Naive thymus-derived CD4-positive, alpha-beta T cell (primary cell): Measurements from ENCODE around the gene DPPA4. TPM values are rescaled to one million over a fixed set of nuclear protein-coding genes. Genes with fewer than 3 reads are reported as not detected.

Experiments
- ATAC-seq: fragments of 150-1000 bp; cut with Tn5 transposase; 2 replicates; pipeline ENCODE4 v1.10.0; 2021; ENCODE audit warnings: mild to moderate bottlenecking, moderate library complexity
- CTCF ChIA-PET: fragments of 350-600 bp; sonication (Branson Sonifier 250); formaldehyde crosslinking; loops from one replicate; lab custom pipeline; 2021; ENCODE audit warnings: antibody characterized with exemption; lab: Charles Lee
- POLR2A ChIA-PET: fragments of 350-600 bp; sonication (Branson Sonifier 250); formaldehyde crosslinking; loops from one replicate; lab custom pipeline; 2021; ENCODE audit warnings: antibody characterized with exemption, inconsistent platforms; lab: Charles Lee
- DNase-seq, 9 donors: peaks; one replicate each; pipeline versions ENCODE4 v3.0.0 to v3.0.0-alpha.2; 2020 to 2022; ENCODE audit warnings: mixed read lengths in 1 of 9
- H3K27ac ChIP-seq: one replicate; pipeline ENCODE4 v1.7.0; 2013; ENCODE audit warnings: mild to moderate bottlenecking, low read depth, low read length, moderate library complexity
- H3K27me3 ChIP-seq, 2 donors: one replicate each; pipeline ENCODE4 v1.7.0; 2013; ENCODE audit warnings: low read length in 2 of 2, mild to moderate bottlenecking in 2 of 2, moderate library complexity in 2 of 2; ENCODE audit not compliant: control insufficient read depth in 2 of 2, insufficient read depth in 2 of 2
- H3K36me3 ChIP-seq, 3 experiments: 1 replicate in 2 of 3; 2 replicates in 1 of 3; pipeline ENCODE4 v1.7.0; 2013; ENCODE audit warnings: low read length in 3 of 3, mild to moderate bottlenecking in 3 of 3, moderate library complexity in 1 of 3; ENCODE audit not compliant: insufficient read depth in 3 of 3, control insufficient read depth in 2 of 3
- H3K4me1 ChIP-seq, 2 donors: one replicate each; pipeline ENCODE4 v1.7.0; 2013; ENCODE audit warnings: low read length in 2 of 2, mild to moderate bottlenecking in 2 of 2, moderate library complexity in 1 of 2; ENCODE audit not compliant: control insufficient read depth in 2 of 2, insufficient read depth in 2 of 2
- H3K4me3 ChIP-seq: 2 replicates; pipeline ENCODE4 v1.7.0; 2013; ENCODE audit warnings: mild to moderate bottlenecking, low read length
- H3K9me3 ChIP-seq, 3 experiments: 1 replicate in 2 of 3; 2 replicates in 1 of 3; pipeline ENCODE4 v1.7.0; 2013; ENCODE audit warnings: low read length in 3 of 3; ENCODE audit not compliant: control insufficient read depth in 2 of 3
- H3K27ac Mint-ChIP-seq, 9 donors: one replicate each; pipeline ENCODE4 v1.8.0; 2020 to 2022; ENCODE audit warnings: mixed read lengths in 9 of 9, mild to moderate bottlenecking in 8 of 9, moderate library complexity in 5 of 9, inconsistent platforms in 2 of 9
- H3K27me3 Mint-ChIP-seq, 5 donors: one replicate each; pipeline ENCODE4 v1.8.0; 2021 to 2022; ENCODE audit warnings: mixed read lengths in 5 of 5, mild to moderate bottlenecking in 1 of 5
- H3K36me3 Mint-ChIP-seq, 5 donors: one replicate each; pipeline ENCODE4 v1.8.0; 2020 to 2022; ENCODE audit warnings: mixed read lengths in 5 of 5, mild to moderate bottlenecking in 3 of 5, inconsistent platforms in 1 of 5
- H3K4me1 Mint-ChIP-seq, 7 donors: one replicate each; pipeline ENCODE4 v1.8.0; 2020 to 2022; ENCODE audit warnings: mixed read lengths in 7 of 7, mild to moderate bottlenecking in 3 of 7, inconsistent platforms in 1 of 7
- H3K4me3 Mint-ChIP-seq, 10 donors: one replicate each; pipeline ENCODE4 v1.8.0; 2020 to 2022; ENCODE audit warnings: mild to moderate bottlenecking in 10 of 10, mixed read lengths in 10 of 10, moderate library complexity in 6 of 10, inconsistent platforms in 2 of 10
- H3K9me3 Mint-ChIP-seq, 11 donors: one replicate each; pipeline ENCODE4 v1.8.0; 2020 to 2022; ENCODE audit warnings: mixed read lengths in 11 of 11, mild to moderate bottlenecking in 4 of 11, inconsistent platforms in 1 of 11, moderate library complexity in 1 of 11
- intact Hi-C, 2 donors: fragments of 100-400 bp; cut with micrococcal nuclease; formaldehyde crosslinking; loops; one replicate each; pipeline ENCODE4 v1.15.1; 2023
- polyA plus RNA-seq, 2 donors: library from polyadenylated mRNA; unstranded; fragments of 300-500 nt; fragmentation: Illumina TruSeq; gene quantifications; one replicate each; pipeline ENCODE4 v1.2.3, GENCODE V29; 2021
- total RNA-seq, 6 experiments: library from RNA in 5 of 6; stranded (reverse) in 5 of 6; gene quantifications; 1 replicate in 5 of 6; 2 replicates in 1 of 6; pipeline ENCODE4 v1.2.3 and lab custom pipeline; 2021 to 2026

The DPPA4 gene
- total and polyA plus RNA-seq, 7 experiments from 2014 or later = 0.19 to 4.0 (median 1.5) TPM; not detected in 1

DNA sequence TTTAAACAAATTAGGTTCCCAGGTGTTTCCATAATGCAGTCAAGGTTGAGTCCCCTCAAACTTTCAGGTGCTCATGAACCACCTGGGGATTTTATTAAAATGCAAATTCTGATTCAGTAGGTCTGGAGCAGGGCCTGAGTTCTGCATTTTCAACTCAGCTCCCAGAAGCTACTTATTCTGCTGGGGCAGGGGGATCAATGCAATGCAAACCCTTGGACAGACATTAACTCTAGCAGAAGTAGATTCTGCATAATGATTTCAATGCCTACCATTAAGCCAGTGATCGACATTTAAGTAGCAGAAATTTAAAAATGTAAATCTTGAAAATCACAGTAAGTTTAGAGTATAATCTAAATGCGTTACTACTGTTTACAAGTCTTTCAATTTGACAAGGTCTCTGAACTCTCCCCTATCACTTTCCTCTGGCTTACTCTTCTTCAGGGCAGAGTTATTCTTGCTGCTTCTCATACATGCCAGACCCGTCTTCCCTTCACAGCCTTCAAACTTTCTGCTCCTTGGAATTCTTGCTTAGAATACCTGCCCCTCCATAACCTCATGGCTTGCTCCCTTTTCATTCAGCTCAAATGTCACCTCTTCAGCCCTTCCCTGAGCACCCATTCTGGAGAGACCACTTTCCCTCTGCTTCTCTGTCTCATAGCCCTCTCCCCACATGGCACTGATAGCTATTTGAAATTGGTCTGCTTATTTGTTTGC, 19.3 kb upstream of the DPPA4 start:
- no peak overlapping the region for H3K27ac Mint-ChIP-seq
- Histone ChIP-seq H3K9me3 (no peaks in the 10 kb centered on the region), H3K27me3 (no peaks in the 10 kb centered on the region), H3K27ac (no peak overlapping the region), H3K4me1 (no peaks in the 10 kb centered on the region), H3K36me3 (no peaks in the 10 kb centered on the region), H3K4me3 (no peak overlapping the region)
- ATAC-seq = no peak
- peaks cover 0 to 21% (median 4%) of the 10 kb centered on the region in 5 donors for H3K27me3 Mint-ChIP-seq
- no peaks in the 10 kb centered on the region for H3K36me3 Mint-ChIP-seq
- ChIA-PET CTCF (no interaction called here), POLR2A (no interaction called here)
- H3K4me3 Mint-ChIP-seq = no peak overlapping the region
- intact Hi-C loops = no loop called here
- no peak for DNase-seq
- H3K4me1 Mint-ChIP-seq = no peaks in the 10 kb centered on the region
- no peaks in the 10 kb centered on the region for H3K9me3 Mint-ChIP-seq

DNA sequence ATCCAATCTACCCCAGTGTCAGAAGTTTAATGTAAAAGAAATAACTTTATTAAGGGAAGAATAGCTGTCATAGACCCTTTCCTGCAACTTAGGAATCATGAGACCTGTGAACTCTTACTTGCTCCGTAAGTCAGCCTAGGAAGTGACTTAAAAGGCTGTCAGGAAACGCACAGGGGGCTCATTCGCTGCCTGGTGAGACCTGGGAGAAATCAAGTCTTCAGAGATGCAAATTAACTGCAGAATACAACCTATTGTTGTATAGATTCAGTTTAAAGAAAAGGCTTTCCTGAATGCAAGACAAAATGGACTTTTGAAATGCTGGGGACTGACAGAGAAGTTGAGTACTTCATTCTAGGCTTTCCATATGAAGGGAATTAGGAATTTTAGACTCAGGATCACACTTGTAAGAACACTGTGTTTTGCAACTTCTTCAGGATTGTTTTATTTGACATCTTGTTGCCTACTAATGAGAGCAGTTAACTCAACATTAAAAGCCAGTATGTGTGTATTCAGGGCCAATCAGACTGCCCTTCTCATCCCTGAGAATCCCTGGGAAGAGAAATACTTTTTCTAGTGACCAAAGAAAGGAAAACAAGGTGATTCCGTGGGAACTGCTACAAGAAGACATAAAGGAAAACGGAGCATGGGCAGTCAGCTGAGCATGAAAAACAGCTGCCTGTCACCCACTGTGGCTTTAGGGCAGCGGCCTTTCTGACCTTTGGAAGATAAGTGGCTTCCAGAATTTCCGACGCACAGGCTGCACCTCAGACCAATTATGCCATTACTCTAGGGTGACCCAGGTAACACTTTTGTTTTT, 18.5 kb upstream of the DPPA4 start:
- POLR2A ChIA-PET = no interaction called here

DNA sequence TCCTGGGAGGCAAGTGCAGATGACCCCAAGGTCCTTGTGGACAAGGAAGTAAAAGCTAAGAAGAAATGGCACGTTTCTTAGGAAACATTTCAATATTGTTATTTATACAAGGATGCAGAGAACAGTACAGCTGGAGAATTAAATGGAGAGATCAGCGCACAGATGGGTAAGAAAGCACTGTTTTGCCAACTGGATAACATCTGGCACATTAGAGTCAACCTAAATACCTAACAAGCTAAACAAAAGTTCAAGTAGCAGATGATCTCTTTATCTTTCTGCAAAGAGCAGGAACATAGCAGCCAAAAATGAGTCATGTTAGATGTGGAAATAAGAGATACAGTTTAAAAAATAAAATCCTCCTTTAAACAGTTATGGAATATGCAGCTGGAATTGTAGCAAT, 15.7 kb upstream of the DPPA4 start:
- DNase-seq (no peak), ATAC-seq (no peak)
- H3K4me1 Mint-ChIP-seq = peaks cover 0 to 2% (median 0%) of the 10 kb centered on the region in 7 donors
- Histone ChIP-seq H3K9me3 (no peaks in the 10 kb centered on the region), H3K36me3 (no peaks in the 10 kb centered on the region), H3K4me1 (no peaks in the 10 kb centered on the region), H3K27ac (no peak overlapping the region), H3K4me3 (no peak overlapping the region), H3K27me3 (no peaks in the 10 kb centered on the region)
- no peak overlapping the region for H3K27ac Mint-ChIP-seq
- ChIA-PET POLR2A (no interaction called here), CTCF (no interaction called here)
- H3K27me3 Mint-ChIP-seq = peaks cover 0 to 21% (median 4%) of the 10 kb centered on the region in 5 donors
- no peaks in the 10 kb centered on the region for H3K36me3 Mint-ChIP-seq
- intact Hi-C loops = no loop called here
- H3K9me3 Mint-ChIP-seq = no peaks in the 10 kb centered on the region
- H3K4me3 Mint-ChIP-seq = no peak overlapping the region

More for the DNA sequence above, 18.5 kb upstream of the DPPA4 start:
- Mint-ChIP-seq H3K9me3 (no peaks in the 10 kb centered on the region), H3K36me3 (no peaks in the 10 kb centered on the region), H3K4me1 (peaks cover 0 to 2% (median 0%) of the 10 kb centered on the region in 7 donors), H3K27ac (no peak overlapping the region), H3K27me3 (peaks cover 0 to 21% (median 4%) of the 10 kb centered on the region in 5 donors), H3K4me3 (no peak overlapping the region)
- no peak for ATAC-seq
- Histone ChIP-seq H3K4me3 (no peak overlapping the region), H3K36me3 (no peaks in the 10 kb centered on the region), H3K27ac (no peak overlapping the region), H3K27me3 (no peaks in the 10 kb centered on the region), H3K4me1 (no peaks in the 10 kb centered on the region), H3K9me3 (no peaks in the 10 kb centered on the region)
- CTCF ChIA-PET = no interaction called here
- DNase-seq = no peak
- intact Hi-C loops = no loop called here

DNA sequence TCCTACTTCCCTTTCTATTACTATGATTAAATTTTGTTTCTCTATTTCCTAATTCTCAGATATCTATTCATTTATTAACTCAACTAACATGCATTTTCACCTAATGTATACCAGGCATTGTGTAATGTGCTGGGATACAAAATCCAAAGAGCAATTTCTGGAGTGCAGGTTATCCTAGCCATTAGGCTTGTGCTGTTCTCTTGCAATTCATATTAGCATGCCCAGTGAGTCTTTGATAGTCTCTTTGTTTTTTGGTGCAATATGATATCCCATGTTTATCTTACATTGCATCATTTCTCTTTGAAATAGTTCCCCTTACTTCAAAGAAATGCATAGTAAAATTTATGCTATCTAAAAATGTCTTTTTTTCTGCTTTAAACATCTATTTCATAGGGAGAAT, 13.9 kb upstream of the DPPA4 start:
- no peaks in the 10 kb centered on the region for H3K36me3 Mint-ChIP-seq
- H3K27ac ChIP-seq = no peak overlapping the region
- ATAC-seq (no peak), DNase-seq (no peak)
- H3K4me3 ChIP-seq = no peak overlapping the region
- no peaks in the 10 kb centered on the region for H3K36me3 ChIP-seq
- H3K27ac Mint-ChIP-seq = no peak overlapping the region
- H3K27me3 Mint-ChIP-seq = peaks cover 0 to 14% (median 4%) of the 10 kb centered on the region in 5 donors
- H3K4me1 Mint-ChIP-seq = peaks cover 0 to 2% (median 0%) of the 10 kb centered on the region in 7 donors
- no peaks in the 10 kb centered on the region for H3K4me1 ChIP-seq
- ChIA-PET POLR2A (no interaction called here), CTCF (no interaction called here)
- no peaks in the 10 kb centered on the region for H3K27me3 ChIP-seq
- no peaks in the 10 kb centered on the region for H3K9me3 Mint-ChIP-seq
- H3K9me3 ChIP-seq = no peaks in the 10 kb centered on the region
- intact Hi-C loops = no loop called here
- H3K4me3 Mint-ChIP-seq = no peak overlapping the region

DNA sequence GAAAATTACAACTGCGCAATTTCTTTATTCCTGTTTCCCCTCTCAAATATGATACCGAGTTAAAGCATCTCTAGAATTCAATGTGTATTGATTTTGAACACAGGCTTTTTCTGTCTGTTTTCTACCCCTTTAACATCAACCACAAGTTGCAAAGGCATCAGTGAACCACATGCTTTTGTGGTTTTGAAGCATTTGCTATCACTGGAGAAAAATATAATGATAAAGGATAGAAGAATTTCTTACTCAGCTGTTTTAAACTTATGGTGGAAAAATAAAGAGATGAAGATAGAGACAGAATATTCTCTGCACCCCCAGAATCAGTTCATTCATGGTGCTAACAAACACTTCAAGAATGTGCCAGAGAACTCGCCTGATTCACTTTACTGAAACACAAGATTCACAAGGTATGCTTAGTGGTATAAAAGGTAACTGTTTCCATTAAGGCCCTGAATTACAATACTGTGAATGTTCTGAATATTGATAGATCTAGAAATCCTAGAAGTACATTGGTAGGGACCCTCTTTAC, 9.5 kb upstream of the DPPA4 start:
- ATAC-seq = no peak

DNA sequence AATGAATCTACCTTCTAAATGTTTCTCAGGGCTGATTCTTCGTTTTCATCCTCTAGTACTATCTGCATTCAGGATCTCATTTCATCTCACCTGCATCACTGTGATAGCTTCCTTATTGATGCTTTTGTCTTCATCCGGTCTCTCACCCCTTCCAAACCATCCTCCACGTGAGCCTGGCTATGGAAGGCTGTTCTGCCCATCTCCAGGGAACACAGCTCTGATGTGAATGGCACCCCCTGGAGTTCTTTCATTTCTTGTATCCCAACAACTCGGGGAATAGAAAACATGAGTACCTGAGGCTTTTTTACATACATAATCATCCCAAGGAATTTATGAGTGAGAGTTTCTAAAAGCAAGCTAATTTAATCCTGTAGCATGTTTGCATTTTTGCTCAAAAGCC, 8.8 kb upstream of the DPPA4 start:
- peaks cover 0 to 1% (median 0%) of the 10 kb centered on the region in 7 donors for H3K4me1 Mint-ChIP-seq
- ATAC-seq = no peak
- peaks cover 0 to 24% (median 4%) of the 10 kb centered on the region in 5 donors for H3K27me3 Mint-ChIP-seq
- H3K9me3 Mint-ChIP-seq = peaks cover 0 to 11% (median 0%) of the 10 kb centered on the region in 11 donors
- Histone ChIP-seq H3K9me3 (no peaks in the 10 kb centered on the region), H3K36me3 (no peaks in the 10 kb centered on the region), H3K27me3 (no peaks in the 10 kb centered on the region), H3K4me1 (no peaks in the 10 kb centered on the region), H3K4me3 (no peak overlapping the region), H3K27ac (no peak overlapping the region)
- H3K27ac Mint-ChIP-seq = no peak overlapping the region
- H3K4me3 Mint-ChIP-seq = no peak overlapping the region
- no peaks in the 10 kb centered on the region for H3K36me3 Mint-ChIP-seq
- DNase-seq = no peak
- intact Hi-C loops = no loop called here
- ChIA-PET CTCF (no interaction called here), POLR2A (no interaction called here)

More for the DNA sequence above, 9.5 kb upstream of the DPPA4 start:
- ChIA-PET CTCF (no interaction called here), POLR2A (no interaction called here)
- H3K27me3 ChIP-seq = no peaks in the 10 kb centered on the region
- Mint-ChIP-seq H3K27ac (no peak overlapping the region), H3K4me3 (no peak overlapping the region), H3K4me1 (peaks cover 0 to 2% (median 0%) of the 10 kb centered on the region in 7 donors), H3K9me3 (peaks cover 0 to 8% (median 0%) of the 10 kb centered on the region in 11 donors), H3K27me3 (peaks cover 0 to 24% (median 4%) of the 10 kb centered on the region in 5 donors), H3K36me3 (no peaks in the 10 kb centered on the region)
- no peaks in the 10 kb centered on the region for H3K9me3 ChIP-seq
- no peaks in the 10 kb centered on the region for H3K36me3 ChIP-seq
- intact Hi-C loops = no loop called here
- no peak overlapping the region for H3K27ac ChIP-seq
- DNase-seq = no peak
- no peak overlapping the region for H3K4me3 ChIP-seq
- no peaks in the 10 kb centered on the region for H3K4me1 ChIP-seq
